GM19099 (cell line): ENCODE results near the gene PGAP6.

Experiments used
- POLR2A ChIP-seq: IDR thresholded peaks from 3 replicates; pipeline ENCODE4 v1.6.1; 2011; ENCODE audit warnings: low read depth; ENCODE audit not compliant: insufficient read length; ENCODE audit errors: extremely low read depth

The PGAP6 gene

DNA sequence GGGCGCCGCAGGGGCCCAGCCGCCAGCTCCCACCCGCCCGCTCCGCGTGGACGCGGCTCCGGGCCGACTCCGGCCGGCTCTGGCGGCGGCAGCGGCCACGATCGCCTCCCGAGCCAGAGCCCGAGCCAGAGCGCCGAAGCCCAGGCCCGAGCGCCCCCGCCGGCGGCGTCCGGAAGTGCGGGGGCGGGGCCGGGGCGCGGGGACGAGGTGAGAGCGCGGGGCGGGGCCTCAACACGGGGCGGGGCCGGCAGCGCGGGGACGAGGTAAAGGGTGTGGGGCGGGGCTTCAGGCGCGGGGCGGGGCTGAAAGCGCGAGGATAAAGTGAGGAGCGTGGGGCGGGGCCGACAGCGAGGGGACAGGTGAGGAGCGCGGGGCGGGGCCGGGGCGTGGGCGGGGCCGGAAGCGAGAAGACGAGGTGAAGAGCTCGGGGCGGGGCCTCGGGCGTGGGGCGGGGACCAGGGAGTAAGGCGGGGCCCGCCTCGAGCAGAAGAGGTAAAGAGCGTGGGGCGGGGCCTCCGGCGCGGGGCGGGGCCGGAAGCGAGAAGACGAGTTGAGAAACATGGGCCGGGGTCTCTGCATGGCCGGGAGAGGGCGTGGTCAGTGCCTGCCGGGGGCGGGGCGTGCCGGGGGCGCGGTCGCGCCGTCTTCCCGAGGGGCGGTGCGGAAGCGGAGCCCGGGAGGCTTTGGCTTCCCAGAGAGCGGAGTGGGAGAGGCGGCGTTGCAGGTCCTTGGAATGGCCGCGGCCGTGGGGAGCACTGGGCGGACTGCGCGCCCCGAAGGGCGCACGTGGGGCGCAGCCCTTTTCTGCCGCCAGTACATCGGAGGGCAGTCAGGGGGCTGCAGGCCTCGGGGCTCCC is 29.0 kb downstream of the PGAP6 start, which contains the start of gene AXIN1:
AXIN1 (minus strand) TSS at position 177 of the 857 bp plus-strand sequence. CDS start 5,698 bp downstream, outside the sequence.
- peak; percentile 75 for TF ChIP-seq POLR2A

DNA sequence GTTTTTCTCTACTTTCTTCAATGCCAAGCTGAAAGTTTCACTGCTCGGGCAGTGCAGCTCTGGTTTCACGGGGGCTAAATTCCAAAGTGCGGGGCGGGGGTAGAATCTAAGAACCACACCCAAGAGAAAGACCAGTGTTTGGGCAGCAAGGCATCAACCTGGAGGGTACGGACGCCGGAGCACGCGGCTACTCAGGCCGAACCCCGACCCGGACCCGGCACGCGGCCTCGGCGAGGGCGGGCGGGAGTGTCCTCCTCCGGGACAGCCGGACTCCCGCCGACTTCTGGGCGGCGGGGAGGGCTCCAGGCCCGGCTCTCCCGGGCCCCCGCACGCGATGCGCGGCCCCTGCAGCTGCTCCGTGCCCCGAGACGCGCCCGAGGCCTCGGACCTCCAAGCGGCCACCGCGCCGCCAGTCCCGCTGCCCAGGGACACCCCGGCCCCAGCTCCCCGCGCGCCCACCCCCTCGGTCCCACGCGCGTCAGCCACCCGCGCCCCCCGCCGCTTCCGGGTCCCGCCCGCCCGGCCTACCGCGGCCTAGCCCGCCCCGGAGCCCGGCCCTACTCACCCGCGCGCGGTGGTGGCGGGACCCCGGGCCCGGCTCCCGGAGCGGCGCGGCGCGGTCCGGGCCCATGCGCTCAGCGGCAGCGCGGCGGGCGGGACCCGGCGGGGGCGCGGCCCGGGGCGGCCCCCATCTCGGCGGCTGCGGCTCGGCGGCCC is 29.8 kb downstream of the PGAP6 start:
- no peak for TF ChIP-seq POLR2A

GRCh38 chr16:350203-350602 is 31.6 kb downstream of the PGAP6 start:
- TF ChIP-seq POLR2A: no peak

DNA sequence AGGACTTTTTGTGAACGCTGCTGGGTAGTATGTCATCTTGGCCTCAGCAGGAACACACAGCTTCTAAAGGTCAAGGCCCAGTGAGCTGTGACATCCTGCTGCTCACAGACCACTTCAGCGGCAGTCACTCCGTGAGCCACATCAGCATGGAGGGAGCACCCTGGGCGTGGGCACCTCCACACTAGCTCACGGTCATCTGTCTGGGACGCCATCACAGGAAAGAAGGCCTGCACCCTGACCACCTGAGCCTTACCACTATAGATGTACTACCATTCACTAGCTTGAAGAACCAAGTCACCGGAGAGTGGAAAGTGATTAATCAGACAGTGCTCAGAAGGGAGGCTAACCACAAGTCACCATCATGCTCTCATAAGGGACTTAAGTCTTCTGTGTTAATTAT is 32.6 kb downstream of the PGAP6 start:
- TF ChIP-seq POLR2A: peak; percentile 35

GRCh38 chr16:347203-347602 is 34.6 kb downstream of the PGAP6 start:
- no peak for TF ChIP-seq POLR2A

- no peak for TF ChIP-seq POLR2A
These were observed 35.2 kb downstream of the PGAP6 start for GRCh38 chr16:346587-346986.

- no peak for TF ChIP-seq POLR2A
These were observed 36.0 kb downstream of the PGAP6 start for GRCh38 chr16:345772-346171.

- no peak for TF ChIP-seq POLR2A
These were observed 39.1 kb downstream of the PGAP6 start for GRCh38 chr16:342455-343213.

- no peak for TF ChIP-seq POLR2A
These were observed 41.2 kb downstream of the PGAP6 start for GRCh38 chr16:340370-341091.

DNA sequence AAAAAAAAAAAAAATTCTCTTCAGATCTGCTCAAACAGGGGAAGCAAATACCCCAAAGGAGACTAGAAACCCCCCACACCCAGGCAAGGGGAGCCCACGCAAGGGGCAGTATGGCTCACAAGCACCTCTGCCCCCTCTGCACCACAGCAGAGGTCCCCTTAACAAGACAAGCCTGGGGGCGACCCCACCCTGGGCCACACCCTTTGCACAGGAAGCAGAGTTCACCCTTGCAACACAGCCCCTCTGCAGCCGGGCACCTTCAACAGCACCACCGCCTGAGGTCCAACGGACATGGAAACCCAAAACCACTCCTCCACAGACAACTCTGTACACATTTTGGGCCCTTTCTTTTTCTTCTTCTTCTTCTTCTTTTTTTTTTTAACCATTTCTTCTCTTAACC is 42.1 kb downstream of the PGAP6 start:
- no peak for TF ChIP-seq POLR2A

DNA sequence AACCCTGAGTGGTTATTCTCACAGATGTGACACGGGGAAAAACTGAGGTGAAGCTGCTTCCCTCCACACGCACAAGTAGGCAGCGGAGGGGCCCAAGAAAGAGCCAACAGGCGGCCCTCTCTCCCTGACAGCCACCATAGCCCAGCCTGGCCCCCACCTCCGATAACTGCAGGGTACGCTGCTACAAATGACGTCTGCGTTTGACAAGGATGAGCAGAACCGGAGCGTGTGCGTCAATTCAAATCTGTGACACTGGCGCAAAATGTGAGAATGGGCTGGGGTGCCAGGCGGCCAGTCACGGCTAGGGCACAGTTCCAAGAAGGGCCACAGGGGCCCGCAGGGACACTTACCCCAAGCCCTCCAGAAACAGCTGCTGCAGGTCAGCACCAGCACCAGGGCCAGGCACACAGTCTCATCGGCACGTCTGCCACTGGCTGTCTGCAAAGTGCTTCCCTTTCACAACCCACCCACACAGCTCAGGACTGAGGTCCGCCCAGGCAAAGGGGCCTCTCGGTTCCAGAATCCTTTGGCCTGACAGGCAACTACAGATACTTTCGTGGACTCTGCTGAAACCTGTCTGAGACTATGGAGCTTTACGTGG is 43.7 kb downstream of the PGAP6 start:
- TF ChIP-seq POLR2A: no peak

GRCh38 chr16:337437-337836 is 44.3 kb downstream of the PGAP6 start:
- TF ChIP-seq POLR2A: no peak

DNA sequence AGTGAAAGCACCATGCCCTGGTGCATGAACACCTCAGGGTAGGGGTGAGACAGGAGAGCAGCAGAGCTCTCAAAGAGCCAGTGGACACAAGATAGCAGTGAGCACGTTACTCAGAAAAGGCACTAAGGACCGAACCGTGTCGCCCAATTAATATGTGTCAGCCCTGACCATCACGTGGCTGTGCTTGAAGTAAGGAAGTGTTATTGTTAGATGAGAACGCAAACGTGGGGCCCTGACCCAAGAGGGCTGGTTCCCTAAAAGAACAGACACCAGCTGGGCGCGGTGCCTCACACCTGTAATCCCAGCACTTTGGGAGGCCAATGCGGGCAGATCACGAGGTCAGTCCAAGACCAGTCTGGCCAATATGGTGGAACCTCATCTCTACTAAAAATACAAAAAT is 45.5 kb downstream of the PGAP6 start:
- TF ChIP-seq POLR2A: no peak

DNA sequence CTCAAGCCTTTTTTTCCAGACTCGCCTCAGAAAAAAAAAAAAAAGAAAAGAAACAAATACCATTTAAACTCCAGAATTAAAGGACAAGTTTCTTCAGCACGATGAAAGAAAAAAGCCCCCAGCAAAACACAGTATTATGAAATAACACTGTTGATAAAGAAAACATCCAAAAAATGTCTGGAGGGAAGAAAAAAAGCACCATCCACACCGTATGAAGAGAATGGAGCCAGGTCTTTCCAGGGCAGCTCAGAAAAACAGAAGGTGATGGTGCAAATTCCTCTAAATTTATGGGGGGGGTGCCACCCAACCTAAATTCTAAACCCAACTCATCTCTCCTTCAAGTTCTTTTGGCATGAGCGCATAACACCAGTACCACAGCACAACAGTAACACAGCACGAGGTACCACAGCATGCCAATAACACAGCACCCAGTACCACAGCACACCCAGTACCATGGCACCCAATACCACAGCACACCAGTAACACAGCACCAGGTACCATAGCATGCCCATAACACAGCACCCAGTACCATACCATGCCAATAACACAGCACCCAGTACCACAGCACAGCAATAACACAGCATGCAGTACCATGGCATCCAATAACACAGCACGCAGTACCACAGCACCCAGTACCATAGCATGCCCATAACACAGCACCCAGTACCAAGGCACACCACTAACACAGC is 48.2 kb downstream of the PGAP6 start:
- no peak for TF ChIP-seq POLR2A
